Sigmoid colon (tissue), 7 donors: ENCODE measurements around the gene RYK. TPM values are rescaled to one million over a fixed set of nuclear protein-coding genes. Genes with fewer than 3 reads are reported as not detected.
A peak's percentile ranks its signal among the peaks of the same experiment; 100 is the strongest.

Experiments
- DNase-seq: peaks from one replicate; pipeline ENCODE4 v3.0.0-alpha.2; 2019
- H3K27ac ChIP-seq, 4 donors: fragments of 200-600 bp; sonication (generic); one replicate each; pipeline ENCODE4 v1.5.1; 2016 to 2019; ENCODE audit warnings: mild to moderate bottlenecking in 1 of 4
- H3K27me3 ChIP-seq, 3 donors: fragments of 200-600 bp; sonication (generic); one replicate each; pipeline ENCODE4 v1.5.1; 2019; ENCODE audit warnings: mild to moderate bottlenecking in 1 of 3
- H3K36me3 ChIP-seq, 4 donors: fragments of 200-600 bp; sonication (generic); one replicate each; pipeline ENCODE4 v1.5.1; 2016 to 2019
- H3K4me1 ChIP-seq, 4 donors: fragments of 200-600 bp; sonication (generic); one replicate each; pipeline ENCODE4 v1.5.1; 2017 to 2019
- H3K4me3 ChIP-seq, 4 donors: fragments of 200-600 bp; sonication (generic); one replicate each; pipeline ENCODE4 v1.5.1; 2017 to 2019; ENCODE audit warnings: mild to moderate bottlenecking in 2 of 4, moderate library complexity in 1 of 4
- H3K9me3 ChIP-seq, 4 donors: fragments of 200-600 bp in 3 of 4; sonication (generic) in 3 of 4; one replicate each; pipeline versions ENCODE4 v1.5.1 to v1.6.1; 2013 to 2019
- EP300 ChIP-seq, 4 donors: sonication (generic); formaldehyde crosslinking; IDR thresholded peaks; one replicate each; pipeline ENCODE4 v1.6.1; 2017; ENCODE audit warnings: antibody characterized with exemption in 4 of 4
- POLR2A ChIP-seq, 2 donors: fragments of 450-650 bp; IDR thresholded peaks; one replicate each; pipeline ENCODE4 v1.6.1; 2016; ENCODE audit warnings: antibody characterized with exemption in 2 of 2, mild to moderate bottlenecking in 2 of 2, moderate library complexity in 2 of 2
- POLR2AphosphoS5 ChIP-seq, 4 donors: sonication (generic); formaldehyde crosslinking; IDR thresholded peaks; one replicate each; pipeline ENCODE4 v1.6.1; 2017; ENCODE audit warnings: antibody characterized with exemption in 4 of 4
- WGBS, 2 donors: extraction: QIAGEN DNeasy Blood & Tissue Kit; methylation state at CpG; one replicate each; pipeline ENCODE4 v1.1.7; 2013; 5-methylcytosine and 5-hydroxymethylcytosine counted together
- intact Hi-C: fragments of 100-400 bp; cut with DNase I; formaldehyde crosslinking; loops from one replicate; pipeline ENCODE4 v1.15.1; 2023
- polyA plus RNA-seq, 3 donors: library from polyadenylated mRNA; stranded (reverse); fragments of 200-250 nt; gene quantifications; one replicate each; pipeline ENCODE4 v1.2.3, GENCODE V29; 2013
- total RNA-seq, 4 donors: library from RNA; depleted of rRNA; stranded (reverse); fragments of >200 nt; gene quantifications; one replicate each; pipeline ENCODE4 v1.1.0, GENCODE V29; 2016
- TF ChIP-seq, protein P1 (sequence below), 4 experiments: fragments of 450-650 bp in 3 of 4; fragments of 200-600 bp in 1 of 4; IDR thresholded peaks; one replicate each; pipeline ENCODE4 v1.5.1; 2016 to 2019; ENCODE audit warnings: antibody characterized with exemption in 4 of 4, mild to moderate bottlenecking in 3 of 4, moderate library complexity in 2 of 4
- donor health status: healthy with polysubstance abuse.
- donor health status: Bipolar disorder and iron deficiency.
- donor health status: healthy.

The RYK gene
- total and polyA plus RNA-seq, 7 donors = 12.7 to 148 (median 92.2) TPM

DNA sequence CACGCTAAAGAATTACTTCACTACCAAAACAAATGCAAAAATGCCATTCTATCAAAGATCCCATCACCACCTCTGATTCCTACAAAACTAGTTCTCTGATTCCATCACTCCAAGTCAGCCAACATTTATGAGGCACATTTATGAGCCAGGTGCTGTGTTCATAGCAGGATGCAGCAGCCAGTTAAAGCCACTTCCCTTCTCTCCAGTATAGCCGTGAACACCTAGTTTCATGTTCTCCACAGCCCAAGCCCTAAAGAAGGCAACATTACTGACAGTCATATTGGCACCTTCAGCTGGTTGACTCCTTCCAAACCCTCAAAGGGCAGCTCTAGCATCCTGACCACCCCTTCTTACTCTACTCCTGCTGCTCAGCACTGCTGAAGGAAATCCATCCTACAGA, 36.4 kb downstream of the RYK start:
- DNase-seq = no peak
- Histone ChIP-seq H3K4me3 (no peak overlapping the region), H3K36me3 (peaks cover 0 to 21% (median 9%) of the 10 kb centered on the region in 4 donors), H3K9me3 (no peaks in the 10 kb centered on the region), H3K27ac (no peak overlapping the region), H3K27me3 (no peaks in the 10 kb centered on the region), H3K4me1 (peaks cover 0 to 17% (median 4%) of the 10 kb centered on the region in 4 donors)
- intact Hi-C loops = loop anchor here (5.0 kb wide), 3 partner anchors 38 to 273 kb away; partner anchors contain the start of genes AMOTL2, ANAPC13, CEP63 and RYK
- TF ChIP-seq POLR2AphosphoS5 (IDR thresholded peaks at IDR 0.05) = no peak
- TF ChIP-seq POLR2A (IDR thresholded peaks at IDR 0.05) = no peak
- TF ChIP-seq, protein P1, sequence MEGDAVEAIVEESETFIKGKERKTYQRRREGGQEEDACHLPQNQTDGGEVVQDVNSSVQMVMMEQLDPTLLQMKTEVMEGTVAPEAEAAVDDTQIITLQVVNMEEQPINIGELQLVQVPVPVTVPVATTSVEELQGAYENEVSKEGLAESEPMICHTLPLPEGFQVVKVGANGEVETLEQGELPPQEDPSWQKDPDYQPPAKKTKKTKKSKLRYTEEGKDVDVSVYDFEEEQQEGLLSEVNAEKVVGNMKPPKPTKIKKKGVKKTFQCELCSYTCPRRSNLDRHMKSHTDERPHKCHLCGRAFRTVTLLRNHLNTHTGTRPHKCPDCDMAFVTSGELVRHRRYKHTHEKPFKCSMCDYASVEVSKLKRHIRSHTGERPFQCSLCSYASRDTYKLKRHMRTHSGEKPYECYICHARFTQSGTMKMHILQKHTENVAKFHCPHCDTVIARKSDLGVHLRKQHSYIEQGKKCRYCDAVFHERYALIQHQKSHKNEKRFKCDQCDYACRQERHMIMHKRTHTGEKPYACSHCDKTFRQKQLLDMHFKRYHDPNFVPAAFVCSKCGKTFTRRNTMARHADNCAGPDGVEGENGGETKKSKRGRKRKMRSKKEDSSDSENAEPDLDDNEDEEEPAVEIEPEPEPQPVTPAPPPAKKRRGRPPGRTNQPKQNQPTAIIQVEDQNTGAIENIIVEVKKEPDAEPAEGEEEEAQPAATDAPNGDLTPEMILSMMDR (IDR thresholded peaks at IDR 0.05) = no peak
- no peak for TF ChIP-seq EP300 (IDR thresholded peaks at IDR 0.05)
- WGBS, 2 donors = 71% methylated on average over 2 of the region's 2 CpGs

DNA sequence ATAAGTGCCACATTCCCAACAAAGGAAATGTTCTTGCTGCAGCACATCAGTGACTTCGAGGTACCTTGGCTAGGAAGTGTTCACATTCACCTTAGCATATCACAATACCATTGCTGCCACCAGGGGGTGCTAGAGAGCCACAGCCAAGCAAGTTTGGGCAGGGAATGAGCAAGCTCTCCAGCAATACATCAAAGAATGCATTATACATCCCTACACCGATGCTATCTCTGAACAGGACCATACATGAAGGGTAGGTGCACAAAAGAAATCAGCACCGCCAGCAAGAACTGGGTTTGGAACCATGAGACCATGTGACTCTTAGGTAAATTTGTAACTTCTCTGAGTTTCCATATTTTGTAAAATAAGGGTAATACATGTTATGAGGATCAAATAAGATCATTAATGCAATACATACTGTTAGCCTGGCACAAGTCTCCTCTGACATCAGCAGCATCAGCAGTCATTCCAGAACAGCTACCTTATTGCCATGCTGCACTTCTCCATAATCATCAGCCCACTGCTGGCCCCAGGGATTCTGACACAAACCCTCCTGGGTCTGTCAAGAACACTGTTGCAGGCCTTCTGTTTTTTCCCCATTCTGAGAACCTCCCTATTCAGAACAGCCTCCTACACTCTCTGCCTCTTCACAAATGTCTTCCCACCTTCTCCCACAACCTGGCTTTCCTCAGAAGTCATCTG, 37.5 kb downstream of the RYK start:
- TF ChIP-seq EP300 (IDR thresholded peaks at IDR 0.05) (no peak), POLR2A (IDR thresholded peaks at IDR 0.05) (no peak)
- TF ChIP-seq, protein P1 (IDR thresholded peaks at IDR 0.05) = peak; percentile 77 to 99 (median 92)
- Histone ChIP-seq H3K9me3 (no peaks in the 10 kb centered on the region), H3K4me1 (peaks cover 0 to 17% (median 4%) of the 10 kb centered on the region in 4 donors), H3K4me3 (no peak overlapping the region), H3K27me3 (no peaks in the 10 kb centered on the region), H3K27ac (no peak overlapping the region), H3K36me3 (peaks cover 0 to 32% (median 9%) of the 10 kb centered on the region in 4 donors)
- DNase-seq = peak; percentile 85
- intact Hi-C loops = loop anchor here (1.0 to 5.0 kb wide), 4 partner anchors 39 to 274 kb away; partner anchors contain the start of genes AMOTL2, ANAPC13, CEP63 and RYK
- WGBS, 2 donors = 25 to 32% methylated on average over 3 of the region's 3 CpGs

DNA sequence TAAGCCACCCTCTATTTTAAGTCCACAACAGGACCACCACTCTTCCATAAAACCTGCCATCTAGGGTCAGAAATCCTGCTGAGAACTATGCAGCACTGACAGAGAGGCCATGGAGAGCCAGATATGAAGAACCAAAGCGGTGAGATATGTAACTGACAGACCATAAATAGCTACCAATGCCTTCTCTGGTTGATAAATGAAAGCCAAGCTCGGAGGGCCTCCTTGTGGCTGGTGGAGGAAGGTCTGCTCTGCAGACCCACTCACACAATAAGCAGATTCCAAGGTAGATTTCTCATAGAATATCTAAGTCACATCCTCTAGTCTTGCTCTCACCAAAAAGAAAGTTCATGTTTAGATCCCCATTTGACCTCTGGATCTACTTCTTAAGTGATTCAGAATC, 38.9 kb downstream of the RYK start:
- H3K27ac ChIP-seq = no peak overlapping the region
- peaks cover 0 to 38% (median 9%) of the 10 kb centered on the region in 4 donors for H3K36me3 ChIP-seq
- no peaks in the 10 kb centered on the region for H3K27me3 ChIP-seq
- peaks cover 0 to 17% (median 4%) of the 10 kb centered on the region in 4 donors for H3K4me1 ChIP-seq
- intact Hi-C loops = loop anchor here (5.0 kb wide), 3 partner anchors 41 to 276 kb away; partner anchors contain the start of genes AMOTL2, ANAPC13, CEP63 and RYK
- H3K4me3 ChIP-seq = no peak overlapping the region
- WGBS, 2 donors = 46 to 47% methylated on average over 2 of the region's 2 CpGs
- no peak for DNase-seq
- no peak for TF ChIP-seq POLR2AphosphoS5 (IDR thresholded peaks at IDR 0.05)
- TF ChIP-seq, protein P1 (IDR thresholded peaks at IDR 0.05) = peak in 1 of 4 experiments; percentile 30
- no peaks in the 10 kb centered on the region for H3K9me3 ChIP-seq

DNA sequence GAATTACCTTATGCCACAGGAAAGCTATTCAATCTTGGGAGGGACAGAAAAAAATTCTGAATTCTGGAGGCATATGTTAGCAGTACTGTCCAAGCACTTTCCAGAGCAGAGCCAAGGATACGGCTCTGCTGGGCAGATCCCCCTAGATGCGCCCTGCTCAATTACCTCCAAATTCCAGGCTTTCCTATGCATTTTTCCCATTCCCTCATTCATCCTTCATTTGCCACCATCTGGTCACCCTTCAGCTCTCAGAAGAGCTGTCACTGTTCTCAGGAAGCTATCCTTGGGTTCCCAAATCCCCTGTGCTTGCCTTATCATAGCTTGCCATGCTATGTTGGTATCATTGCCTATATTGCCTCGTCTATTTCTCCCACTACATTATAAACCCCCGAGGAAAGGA, 45.2 kb downstream of the RYK start:
- no peak overlapping the region for H3K4me3 ChIP-seq
- intact Hi-C loops = no loop called here
- no peak for DNase-seq
- no peak overlapping the region for H3K27ac ChIP-seq
- H3K4me1 ChIP-seq = no peaks in the 10 kb centered on the region
- H3K36me3 ChIP-seq = peaks cover 2 to 60% (median 5%) of the 10 kb centered on the region in 4 donors
- no peak for TF ChIP-seq EP300 (IDR thresholded peaks at IDR 0.05)
- TF ChIP-seq, protein P1 (IDR thresholded peaks at IDR 0.05) = no peak
- no peak for TF ChIP-seq POLR2A (IDR thresholded peaks at IDR 0.05)
- no peak for TF ChIP-seq POLR2AphosphoS5 (IDR thresholded peaks at IDR 0.05)
- H3K9me3 ChIP-seq = no peaks in the 10 kb centered on the region
- 96 to 97% methylated on average over 4 of the region's 4 CpGs for WGBS, 2 donors
- no peaks in the 10 kb centered on the region for H3K27me3 ChIP-seq
